Activated naive CD4-positive, alpha-beta T cell treated with anti-CD3 and anti-CD28 coated beads, Interleukin-2, amount 10 ng/mL, durations not matched to agents 7 days and 5 days (primary cell): Measurements from ENCODE around the gene PTPN4.

Experiments
- CTCF ChIA-PET: fragments of 350-600 bp; sonication (Branson Sonifier 250); formaldehyde crosslinking; loops from one replicate; lab custom pipeline; 2021; ENCODE audit warnings: antibody characterized with exemption; lab: Charles Lee
- DNase-seq: peaks from one replicate; pipeline ENCODE4 v3.0.0-alpha.2; 2020
- H3K27ac Mint-ChIP-seq: one replicate; pipeline ENCODE4 v1.8.0; 2021; ENCODE audit warnings: mild to moderate bottlenecking, moderate library complexity, mixed read lengths
- H3K27me3 Mint-ChIP-seq: one replicate; pipeline ENCODE4 v1.8.0; 2021; ENCODE audit warnings: mild to moderate bottlenecking, mixed read lengths
- H3K36me3 Mint-ChIP-seq: one replicate; pipeline ENCODE4 v1.8.0; 2021; ENCODE audit warnings: mixed read lengths
- H3K4me1 Mint-ChIP-seq: one replicate; pipeline ENCODE4 v1.8.0; 2021; ENCODE audit warnings: mixed read lengths
- H3K4me3 Mint-ChIP-seq: one replicate; pipeline ENCODE4 v1.8.0; 2021; ENCODE audit warnings: mild to moderate bottlenecking, moderate library complexity, mixed read lengths
- H3K9me3 Mint-ChIP-seq: one replicate; pipeline ENCODE4 v1.8.0; 2021; ENCODE audit warnings: mixed read lengths

Gene PTPN4

GRCh38 chr2:119759451-119760236, at the start of gene PTPN4:
Gene PTPN4, plus strand, starts transcription at chr2:119759922. Its CDS starts 49,932 bp downstream, at chr2:119809854.
- CTCF ChIA-PET, result interaction anchor here (7.6 kb wide), 1 partner anchor 416 kb away, joined by 58 read pairs; no protein-coding TSS in a partner anchor
- H3K4me3 Mint-ChIP-seq, result peak within 1 kb of the TSS; percentile 89
- DNase-seq, result peak; percentile 98
- H3K9me3 Mint-ChIP-seq, result no peaks in the 10 kb centered on the region
- peak within 1 kb of the TSS; percentile 96 for H3K27ac Mint-ChIP-seq
- H3K36me3 Mint-ChIP-seq, result peaks cover 2% of the 10 kb centered on the region
- H3K27me3 Mint-ChIP-seq, result peaks cover 8% of the 10 kb centered on the region
- peaks cover 38% of the 10 kb centered on the region for H3K4me1 Mint-ChIP-seq

GRCh38 chr2:119710281-119710680, 49.4 kb upstream of the PTPN4 start:
- Mint-ChIP-seq H3K9me3 (peaks cover 2% of the 10 kb centered on the region), H3K4me1 (no peaks in the 10 kb centered on the region), H3K4me3 (no peak overlapping the region), H3K27ac (no peak overlapping the region), H3K36me3 (no peaks in the 10 kb centered on the region), H3K27me3 (peaks cover 3% of the 10 kb centered on the region)
- CTCF ChIA-PET, result interaction anchor here (0.6 kb wide), 1 partner anchor 125 kb away, joined by 3 read pairs; no protein-coding TSS in a partner anchor
- DNase-seq, result no peak

- H3K27me3 Mint-ChIP-seq, result peaks cover 3% of the 10 kb centered on the region
- no peaks in the 10 kb centered on the region for H3K9me3 Mint-ChIP-seq
- CTCF ChIA-PET, result no interaction called here
- no peak overlapping the region for H3K4me3 Mint-ChIP-seq
- DNase-seq, result no peak
- H3K27ac Mint-ChIP-seq, result no peak overlapping the region
- no peaks in the 10 kb centered on the region for H3K4me1 Mint-ChIP-seq
- no peaks in the 10 kb centered on the region for H3K36me3 Mint-ChIP-seq
Measured at GRCh38 chr2:119711352-119711751, 48.4 kb upstream of the PTPN4 start.

GRCh38 chr2:119712571-119712970, 47.2 kb upstream of the PTPN4 start:
- Mint-ChIP-seq H3K4me3 (no peak overlapping the region), H3K4me1 (no peaks in the 10 kb centered on the region), H3K27ac (no peak overlapping the region), H3K9me3 (no peaks in the 10 kb centered on the region), H3K36me3 (no peaks in the 10 kb centered on the region), H3K27me3 (peaks cover 3% of the 10 kb centered on the region)
- DNase-seq, result no peak
- CTCF ChIA-PET, result interaction anchor here (1.4 kb wide), 1 partner anchor 8 kb away, joined by 5 read pairs; no protein-coding TSS in a partner anchor

GRCh38 chr2:119713819-119714490, 45.8 kb upstream of the PTPN4 start:
- H3K27ac Mint-ChIP-seq, result no peak overlapping the region
- H3K9me3 Mint-ChIP-seq, result no peaks in the 10 kb centered on the region
- CTCF ChIA-PET, result interaction anchor here (1.4 kb wide), 1 partner anchor 10 kb away, joined by 5 read pairs; no protein-coding TSS in a partner anchor
- H3K27me3 Mint-ChIP-seq, result peaks cover 3% of the 10 kb centered on the region
- no peak for DNase-seq
- no peaks in the 10 kb centered on the region for H3K36me3 Mint-ChIP-seq
- H3K4me3 Mint-ChIP-seq, result no peak overlapping the region
- H3K4me1 Mint-ChIP-seq, result no peaks in the 10 kb centered on the region

- no peak for DNase-seq
- no peaks in the 10 kb centered on the region for H3K9me3 Mint-ChIP-seq
- CTCF ChIA-PET, result interaction anchor here (1.0 to 1.1 kb wide), 2 partner anchors 12 to 459 kb away, joined by 4 to 6 read pairs; no protein-coding TSS in a partner anchor
- no peak overlapping the region for H3K27ac Mint-ChIP-seq
- no peaks in the 10 kb centered on the region for H3K36me3 Mint-ChIP-seq
- H3K4me3 Mint-ChIP-seq, result no peak overlapping the region
- no peaks in the 10 kb centered on the region for H3K4me1 Mint-ChIP-seq
- H3K27me3 Mint-ChIP-seq, result peaks cover 3% of the 10 kb centered on the region
Measured at GRCh38 chr2:119715409-119716283, 44.1 kb upstream of the PTPN4 start.

GRCh38 chr2:119716284-119716672, 43.4 kb upstream of the PTPN4 start:
- Mint-ChIP-seq H3K4me1 (no peaks in the 10 kb centered on the region), H3K27me3 (peaks cover 3% of the 10 kb centered on the region), H3K27ac (no peak overlapping the region), H3K36me3 (no peaks in the 10 kb centered on the region), H3K4me3 (no peak overlapping the region), H3K9me3 (no peaks in the 10 kb centered on the region)
- no peak for DNase-seq
- CTCF ChIA-PET, result interaction anchor here (1.0 to 1.2 kb wide), 2 partner anchors 13 to 15 kb away, joined by 3 read pairs; no protein-coding TSS in a partner anchor

- H3K9me3 Mint-ChIP-seq, result no peaks in the 10 kb centered on the region
- no peaks in the 10 kb centered on the region for H3K4me1 Mint-ChIP-seq
- H3K27me3 Mint-ChIP-seq, result peaks cover 3% of the 10 kb centered on the region
- H3K4me3 Mint-ChIP-seq, result no peak overlapping the region
- H3K36me3 Mint-ChIP-seq, result no peaks in the 10 kb centered on the region
- CTCF ChIA-PET, result interaction anchor here (1.0 kb wide), 1 partner anchor 459 kb away, joined by 3 read pairs; no protein-coding TSS in a partner anchor
- no peak overlapping the region for H3K27ac Mint-ChIP-seq
- DNase-seq, result no peak
Measured at GRCh38 chr2:119718501-119719260, 41.0 kb upstream of the PTPN4 start.

- Mint-ChIP-seq H3K4me1 (no peaks in the 10 kb centered on the region), H3K27me3 (no peaks in the 10 kb centered on the region), H3K27ac (no peak overlapping the region), H3K9me3 (no peaks in the 10 kb centered on the region), H3K36me3 (no peaks in the 10 kb centered on the region), H3K4me3 (no peak overlapping the region)
- CTCF ChIA-PET, result interaction anchor here (1.0 kb wide), 1 partner anchor 459 kb away, joined by 3 read pairs; no protein-coding TSS in a partner anchor
- DNase-seq, result no peak
Measured at GRCh38 chr2:119719261-119719627, 40.5 kb upstream of the PTPN4 start.

GRCh38 chr2:119721043-119721442, 38.7 kb upstream of the PTPN4 start:
- DNase-seq, result no peak
- H3K4me1 Mint-ChIP-seq, result no peaks in the 10 kb centered on the region
- no peaks in the 10 kb centered on the region for H3K9me3 Mint-ChIP-seq
- H3K4me3 Mint-ChIP-seq, result no peak overlapping the region
- H3K27ac Mint-ChIP-seq, result no peak overlapping the region
- H3K36me3 Mint-ChIP-seq, result no peaks in the 10 kb centered on the region
- no peaks in the 10 kb centered on the region for H3K27me3 Mint-ChIP-seq
- CTCF ChIA-PET, result interaction anchor here (0.6 to 0.9 kb wide), 2 partner anchors 17 to 263 kb away, joined by 3 read pairs; no protein-coding TSS in a partner anchor

GRCh38 chr2:119721462-119721861, 38.3 kb upstream of the PTPN4 start:
- Mint-ChIP-seq H3K9me3 (no peaks in the 10 kb centered on the region), H3K4me3 (no peak overlapping the region), H3K27me3 (no peaks in the 10 kb centered on the region), H3K4me1 (no peaks in the 10 kb centered on the region), H3K27ac (no peak overlapping the region), H3K36me3 (no peaks in the 10 kb centered on the region)
- CTCF ChIA-PET, result interaction anchor here (0.6 to 0.9 kb wide), 2 partner anchors 17 to 388 kb away, joined by 3 read pairs; no protein-coding TSS in a partner anchor
- no peak for DNase-seq

GRCh38 chr2:119721904-119722303, 37.8 kb upstream of the PTPN4 start:
- CTCF ChIA-PET, result interaction anchor here (0.6 kb wide), 1 partner anchor 387 kb away, joined by 3 read pairs; no protein-coding TSS in a partner anchor
- Mint-ChIP-seq H3K27me3 (no peaks in the 10 kb centered on the region), H3K4me1 (no peaks in the 10 kb centered on the region), H3K4me3 (no peak overlapping the region), H3K9me3 (no peaks in the 10 kb centered on the region), H3K27ac (no peak overlapping the region), H3K36me3 (no peaks in the 10 kb centered on the region)
- DNase-seq, result no peak

- DNase-seq, result no peak
- H3K27ac Mint-ChIP-seq, result no peak overlapping the region
- H3K36me3 Mint-ChIP-seq, result no peaks in the 10 kb centered on the region
- CTCF ChIA-PET, result no interaction called here
- H3K4me1 Mint-ChIP-seq, result no peaks in the 10 kb centered on the region
- no peaks in the 10 kb centered on the region for H3K9me3 Mint-ChIP-seq
- peaks cover 4% of the 10 kb centered on the region for H3K27me3 Mint-ChIP-seq
- H3K4me3 Mint-ChIP-seq, result no peak overlapping the region
Measured at GRCh38 chr2:119723186-119723585, 36.5 kb upstream of the PTPN4 start.
